CD14-positive monocyte (primary cell): Measurements from ENCODE around the gene TMEM178B. TPM values are rescaled to one million over a fixed set of nuclear protein-coding genes. Genes with fewer than 3 reads are reported as not detected.

ENCODE experiments used
- DNase-seq, 3 donors: peaks; one replicate each; pipeline ENCODE4 v3.0.0-alpha.2; 2011 to 2022
- H2AFZ ChIP-seq: 2 replicates; pipeline ENCODE4 v1.6.0; 2012; ENCODE audit warnings: mild to moderate bottlenecking, low read depth, low read length, inconsistent platforms; ENCODE audit not compliant: insufficient read depth, poor library complexity, severe bottlenecking
- H3K27ac ChIP-seq, 2 donors: 1 replicate in 1 of 2; 2 replicates in 1 of 2; pipeline ENCODE4 v1.5.1; 2012 to 2013; ENCODE audit warnings: low read length in 2 of 2, control low read depth in 1 of 2, inconsistent platforms in 1 of 2, low read depth in 1 of 2, mild to moderate bottlenecking in 1 of 2
- H3K27me3 ChIP-seq, 2 donors: one replicate each; pipeline versions ENCODE4 v1.6.0 to v1.6.1; 2011 to 2013; ENCODE audit warnings: low read length in 2 of 2; ENCODE audit not compliant: control insufficient read depth in 2 of 2, insufficient read depth in 2 of 2
- H3K36me3 ChIP-seq, 2 donors: replicated peaks in 1 of 2; 1 replicate in 1 of 2; 2 replicates in 1 of 2; pipeline versions ENCODE4 v1.5.1 to v1.6.1; 2012 to 2013; ENCODE audit warnings: low read length in 2 of 2, control low read depth in 1 of 2, inconsistent platforms in 1 of 2, mild to moderate bottlenecking in 1 of 2; ENCODE audit not compliant: insufficient read depth in 2 of 2, control insufficient read depth in 1 of 2
- H3K4me1 ChIP-seq, 2 donors: 1 replicate in 1 of 2; 2 replicates in 1 of 2; pipeline versions ENCODE4 v1.5.1 to v1.6.1; 2012 to 2013; ENCODE audit warnings: low read length in 2 of 2, control low read depth in 1 of 2, inconsistent platforms in 1 of 2, mild to moderate bottlenecking in 1 of 2, moderate library complexity in 1 of 2; ENCODE audit not compliant: insufficient read depth in 2 of 2, control insufficient read depth in 1 of 2
- H3K4me2 ChIP-seq: replicated peaks from 2 replicates; pipeline ENCODE3; 2012; ENCODE audit warnings: low read length, moderate library complexity, mild to moderate bottlenecking; ENCODE audit not compliant: poor library complexity, severe bottlenecking; ENCODE audit errors: extremely low read depth
- H3K4me3 ChIP-seq, 3 experiments: fragments of 200-600 bp in 1 of 3; sonication (generic) in 1 of 3; replicated peaks in 1 of 3; 1 replicate in 2 of 3; 2 replicates in 1 of 3; pipeline ENCODE4 v1.5.1; 2011 to 2013; ENCODE audit warnings: low read length in 3 of 3, mild to moderate bottlenecking in 3 of 3, control low read depth in 2 of 3, low read depth in 2 of 3, inconsistent platforms in 1 of 3, moderate library complexity in 1 of 3
- H3K79me2 ChIP-seq: 2 replicates; pipeline ENCODE4 v1.6.0; 2012; ENCODE audit warnings: mild to moderate bottlenecking, control low read depth, inconsistent platforms, low read length, moderate library complexity; ENCODE audit not compliant: insufficient read depth
- H3K9ac ChIP-seq: 2 replicates; pipeline ENCODE4 v1.6.0; 2017; ENCODE audit warnings: low read length, mild to moderate bottlenecking; ENCODE audit not compliant: insufficient read depth, poor library complexity, severe bottlenecking
- H3K9me3 ChIP-seq, 2 donors: replicated peaks in 1 of 2; 1 replicate in 1 of 2; 2 replicates in 1 of 2; pipeline versions ENCODE4 v1.5.1 to v1.6.1; 2012 to 2013; ENCODE audit warnings: low read length in 2 of 2, control low read depth in 1 of 2; ENCODE audit not compliant: control insufficient read depth in 1 of 2, insufficient read depth in 1 of 2
- H4K20me1 ChIP-seq: 2 replicates; pipeline ENCODE4 v1.6.0; 2012; ENCODE audit warnings: mild to moderate bottlenecking, low read length, control low read depth, moderate library complexity; ENCODE audit not compliant: insufficient read depth
- H3K27ac Mint-ChIP-seq, 7 donors: one replicate each; pipeline ENCODE4 v1.8.0; 2020; ENCODE audit warnings: mild to moderate bottlenecking in 7 of 7, mixed read lengths in 7 of 7, moderate library complexity in 6 of 7, inconsistent platforms in 2 of 7
- H3K27me3 Mint-ChIP-seq, 3 donors: one replicate each; pipeline ENCODE4 v1.8.0; 2021 to 2022; ENCODE audit warnings: low read depth in 3 of 3, mild to moderate bottlenecking in 3 of 3, mixed read lengths in 3 of 3, moderate library complexity in 3 of 3, inconsistent platforms in 1 of 3
- H3K36me3 Mint-ChIP-seq, 2 donors: one replicate each; pipeline ENCODE4 v1.8.0; 2020; ENCODE audit warnings: mixed read lengths in 2 of 2, inconsistent platforms in 1 of 2, mild to moderate bottlenecking in 1 of 2
- H3K4me1 Mint-ChIP-seq: one replicate; pipeline ENCODE4 v1.8.0; 2020; ENCODE audit warnings: mild to moderate bottlenecking, mixed read lengths
- H3K4me3 Mint-ChIP-seq, 2 donors: one replicate each; pipeline ENCODE4 v1.8.0; 2020; ENCODE audit warnings: mild to moderate bottlenecking in 2 of 2, mixed read lengths in 2 of 2, moderate library complexity in 1 of 2
- H3K9me3 Mint-ChIP-seq, 7 donors: one replicate each; pipeline ENCODE4 v1.8.0; 2020 to 2022; ENCODE audit warnings: mixed read lengths in 7 of 7, mild to moderate bottlenecking in 6 of 7, moderate library complexity in 6 of 7, inconsistent platforms in 2 of 7
- CTCF ChIP-seq: fragments of 200-600 bp; IDR thresholded peaks from one replicate; pipeline ENCODE4 v1.8.0; 2022; ENCODE audit warnings: antibody characterized with exemption, mild to moderate bottlenecking
- WGBS: methylation state at CpG from one replicate; pipeline ENCODE4 v1.1.5; 2013; ENCODE audit warnings: missing lambda C conversion rate; ENCODE audit not compliant: insufficient coverage; 5-methylcytosine and 5-hydroxymethylcytosine counted together
- intact Hi-C, 2 donors: fragments of 100-400 bp; cut with micrococcal nuclease; formaldehyde crosslinking; loops; one replicate each; pipeline versions ENCODE4 v1.15.0 to v1.15.1; 2023
- polyA plus RNA-seq, 3 donors: library from polyadenylated mRNA; depleted of rRNA in 1 of 3; unstranded in 2 of 3; stranded (reverse) in 1 of 3; fragments of 300-500 nt in 2 of 3; fragments of >200 nt in 1 of 3; fragmentation: Illumina TruSeq in 2 of 3; gene quantifications; 1 replicate in 2 of 3; 2 replicates in 1 of 3; pipeline ENCODE4 v1.2.3, GENCODE V29; 2012 to 2021

Gene TMEM178B
- polyA plus RNA-seq, 3 donors = not detected

GRCh38 chr7:141477865-141478264 lies 404.0 kb downstream of the TMEM178B start:
- intact Hi-C loops = no loop called here
- WGBS = 90% methylated on average over 1 of the region's 4 CpGs

GRCh38 chr7:141478845-141479244 lies 405.0 kb downstream of the TMEM178B start:
- Mint-ChIP-seq H3K9me3 (peaks cover 0 to 6% (median 0%) of the 10 kb centered on the region in 7 donors), H3K4me1 (no peaks in the 10 kb centered on the region), H3K36me3 (no peaks in the 10 kb centered on the region), H3K27me3 (peaks cover 3 to 12% (median 4%) of the 10 kb centered on the region in 3 donors), H3K27ac (no peak overlapping the region), H3K4me3 (no peak overlapping the region)
- Histone ChIP-seq H2AFZ (no peak overlapping the region), H3K9me3 (no peaks in the 10 kb centered on the region), H3K4me1 (no peaks in the 10 kb centered on the region), H4K20me1 (no peaks in the 10 kb centered on the region), H3K27ac (no peak overlapping the region), H3K4me3 (no peak overlapping the region), H3K36me3 (no peaks in the 10 kb centered on the region), H3K27me3 (no peaks in the 10 kb centered on the region), H3K9ac (no peak overlapping the region), H3K79me2 (no peaks in the 10 kb centered on the region), H3K4me2 (no peak overlapping the region)
- no peak for TF ChIP-seq CTCF
- 95% methylated on average over 2 of the region's 4 CpGs for WGBS
- DNase-seq = no peak
- intact Hi-C loops = no loop called here

More at GRCh38 chr7:141477865-141478264, 404.0 kb downstream of the TMEM178B start:
- no peak for DNase-seq
- Mint-ChIP-seq H3K36me3 (no peaks in the 10 kb centered on the region), H3K4me1 (no peaks in the 10 kb centered on the region), H3K27me3 (peaks cover 2 to 12% (median 4%) of the 10 kb centered on the region in 3 donors), H3K9me3 (peaks cover 0 to 2% (median 0%) of the 10 kb centered on the region in 7 donors), H3K27ac (no peak overlapping the region), H3K4me3 (no peak overlapping the region)
- Histone ChIP-seq H3K4me1 (no peaks in the 10 kb centered on the region), H4K20me1 (no peaks in the 10 kb centered on the region), H3K36me3 (no peaks in the 10 kb centered on the region), H3K4me2 (no peak overlapping the region), H3K9me3 (no peaks in the 10 kb centered on the region), H3K79me2 (no peaks in the 10 kb centered on the region), H3K4me3 (no peak overlapping the region), H3K27me3 (no peaks in the 10 kb centered on the region), H3K27ac (no peak overlapping the region), H3K9ac (no peak overlapping the region), H2AFZ (no peak overlapping the region)
- no peak for TF ChIP-seq CTCF
